ENCODE data around the gene EFCAB6. TPM values are rescaled to one million over a fixed set of nuclear protein-coding genes. Genes with fewer than 3 reads are reported as not detected.

The EFCAB6 gene
- total and polyA plus RNA-seq, 4 donors = 1.7 to 15.4 (median 7.6) TPM

DNA sequence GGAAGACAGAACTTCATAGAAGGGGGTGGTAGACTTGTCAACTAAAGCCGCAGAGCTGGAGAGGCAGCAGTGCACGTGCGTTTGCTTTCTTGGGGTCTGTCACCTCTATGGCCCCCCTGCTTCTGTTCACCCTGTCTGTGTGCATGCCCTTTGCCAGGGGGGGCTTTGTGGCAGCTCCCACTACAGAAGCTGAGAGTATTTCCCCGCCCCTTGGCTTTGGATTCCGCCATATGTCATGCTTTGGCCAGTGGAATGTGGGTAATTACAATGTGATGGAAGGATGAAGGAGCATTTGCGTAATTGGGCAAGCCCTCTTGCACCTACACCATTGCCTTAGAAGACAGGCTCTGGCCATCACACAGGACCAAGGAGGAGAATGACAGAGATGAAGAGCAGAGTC is 247.2 kb downstream of the EFCAB6 start:
- Histone ChIP-seq H3K27ac (ENCODE audit: low read depth in 1 of 2, low read length in 1 of 2) (no peak overlapping the region), H3K36me3 (ENCODE audit: control insufficient read depth in 4 of 4, insufficient read depth in 4 of 4, low read length in 4 of 4) (no peaks in the 10 kb centered on the region), H3K9me3 (ENCODE audit: control insufficient read depth in 4 of 4, insufficient read depth in 3 of 4, low read length in 3 of 4) (no peaks in the 10 kb centered on the region), H3K4me1 (ENCODE audit: control insufficient read depth in 5 of 5, insufficient read depth in 5 of 5, low read length in 5 of 5) (peaks cover 0 to 8% (median 0%) of the 10 kb centered on the region in 5 donors), H3K9ac (ENCODE audit: insufficient read depth in 1 of 2, low read length in 2 of 2) (no peak overlapping the region), H3K4me3 (no peak overlapping the region), H3K27me3 (ENCODE audit: control insufficient read depth in 3 of 3, insufficient read depth in 3 of 3, low read length in 2 of 3) (no peaks in the 10 kb centered on the region)
- ATAC-seq (ENCODE audit: insufficient read depth, low FRiP score) (no peak), DNase-seq (no peak)
- WGBS, 2 donors = 90 to 96% methylated on average over 6 of the region's 6 CpGs
- no peak for TF ChIP-seq CTCF (IDR thresholded peaks at IDR 0.05; ENCODE audit: control extremely low read depth, extremely low read depth)

- DNase-seq = no peak
- H3K27me3 ChIP-seq (ENCODE audit: control insufficient read depth in 3 of 3, insufficient read depth in 3 of 3, low read length in 2 of 3) = no peaks in the 10 kb centered on the region
- no peaks in the 10 kb centered on the region for H3K9me3 ChIP-seq (ENCODE audit: control insufficient read depth in 4 of 4, insufficient read depth in 3 of 4, low read length in 3 of 4)
- no peak overlapping the region for H3K4me3 ChIP-seq
- H3K9ac ChIP-seq (ENCODE audit: insufficient read depth in 1 of 2, low read length in 2 of 2) = no peak overlapping the region
- no peaks in the 10 kb centered on the region for H3K36me3 ChIP-seq (ENCODE audit: control insufficient read depth in 4 of 4, insufficient read depth in 4 of 4, low read length in 4 of 4)
- no peak for TF ChIP-seq CTCF (IDR thresholded peaks at IDR 0.05; ENCODE audit: control extremely low read depth, extremely low read depth)
- WGBS, 2 donors = 92 to 95% methylated on average over 8 of the region's 8 CpGs
- ATAC-seq (ENCODE audit: insufficient read depth, low FRiP score) = no peak
- peaks cover 0 to 8% (median 0%) of the 10 kb centered on the region in 5 donors for H3K4me1 ChIP-seq (ENCODE audit: control insufficient read depth in 5 of 5, insufficient read depth in 5 of 5, low read length in 5 of 5)
- H3K27ac ChIP-seq (ENCODE audit: low read depth in 1 of 2, low read length in 1 of 2) = no peak overlapping the region
Observed at GRCh38 chr22:43563571-43563970, 248.5 kb downstream of the EFCAB6 start.

DNA sequence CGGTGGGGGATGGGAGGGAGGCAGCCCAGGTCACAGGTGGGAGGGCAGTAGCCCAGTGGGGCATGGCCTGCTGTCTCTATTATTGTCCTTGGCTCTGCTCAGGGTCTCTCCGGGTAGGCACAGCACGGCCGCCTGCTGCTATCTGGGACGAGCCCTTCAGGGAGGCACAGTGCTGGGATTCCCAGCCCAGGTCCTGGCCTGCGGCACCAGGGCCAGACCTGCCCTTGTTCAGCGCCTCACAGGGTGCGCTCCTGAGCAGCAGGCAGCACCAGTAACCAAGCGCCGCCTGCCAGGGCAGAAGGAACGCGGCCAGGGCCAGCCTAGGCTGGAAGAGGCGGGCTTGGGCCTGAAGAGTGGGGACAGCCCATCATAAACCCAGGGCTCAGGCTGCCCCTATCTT is 249.3 kb downstream of the EFCAB6 start:
- Histone ChIP-seq H3K36me3 (ENCODE audit: control insufficient read depth in 4 of 4, insufficient read depth in 4 of 4, low read length in 4 of 4) (no peaks in the 10 kb centered on the region), H3K27ac (ENCODE audit: low read depth in 1 of 2, low read length in 1 of 2) (no peak overlapping the region), H3K9ac (ENCODE audit: insufficient read depth in 1 of 2, low read length in 2 of 2) (no peak overlapping the region), H3K27me3 (ENCODE audit: control insufficient read depth in 3 of 3, insufficient read depth in 3 of 3, low read length in 2 of 3) (no peaks in the 10 kb centered on the region), H3K4me3 (no peak overlapping the region), H3K4me1 (ENCODE audit: control insufficient read depth in 5 of 5, insufficient read depth in 5 of 5, low read length in 5 of 5) (peaks cover 0 to 8% (median 0%) of the 10 kb centered on the region in 5 donors), H3K9me3 (ENCODE audit: control insufficient read depth in 4 of 4, insufficient read depth in 3 of 4, low read length in 3 of 4) (no peaks in the 10 kb centered on the region)
- DNase-seq = no peak
- ATAC-seq (ENCODE audit: insufficient read depth, low FRiP score) = no peak
- no peak for TF ChIP-seq CTCF (IDR thresholded peaks at IDR 0.05; ENCODE audit: control extremely low read depth, extremely low read depth)
- WGBS, 2 donors = 85 to 92% methylated on average over 12 to 13 of the region's 13 CpGs
